Thyroid gland (tissue), 4 donors: ENCODE results near the gene ZNF232.
"Not testable (repeated sequence)": the region's sequence is repeated elsewhere in the genome, so short reads cannot be mapped to it uniquely, and the experiment has no call there.

Experiments used
- POLR2A ChIP-seq, 2 donors: fragments of 450-650 bp; IDR thresholded peaks; one replicate each; pipeline ENCODE4 v1.6.1; 2017; ENCODE audit warnings: antibody characterized with exemption in 2 of 2, mild to moderate bottlenecking in 2 of 2, moderate library complexity in 1 of 2
- TF ChIP-seq, protein P1 (sequence below), 6 experiments: fragments of 200-600 bp in 3 of 6; fragments of 450-650 bp in 3 of 6; sonication (generic) in 3 of 6; IDR thresholded peaks; one replicate each; pipeline ENCODE4 v1.5.1; 2016 to 2019; ENCODE audit warnings: antibody characterized with exemption in 6 of 6, mild to moderate bottlenecking in 2 of 6, inconsistent platforms in 1 of 6, moderate library complexity in 1 of 6

DNA sequence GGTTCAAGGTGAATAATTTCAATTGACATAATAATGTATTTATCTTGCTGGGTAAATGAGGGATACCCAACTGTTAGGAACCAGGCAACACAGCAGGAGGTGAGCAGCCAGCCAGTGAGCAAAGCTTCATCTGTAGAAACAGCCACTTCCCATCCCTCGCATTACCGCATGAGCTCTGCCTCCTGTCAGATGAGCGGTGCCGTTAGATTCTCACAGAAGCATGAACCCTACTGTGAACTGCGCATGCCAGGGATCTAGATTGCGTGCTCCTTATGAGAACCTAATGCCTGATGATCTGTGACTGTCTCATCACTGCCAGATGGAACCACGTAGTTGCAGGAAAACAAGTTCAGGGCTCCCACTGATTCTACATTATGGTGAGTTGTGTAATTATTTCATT, 13.2 kb upstream of the ZNF232 start:
- TF ChIP-seq, protein P1, sequence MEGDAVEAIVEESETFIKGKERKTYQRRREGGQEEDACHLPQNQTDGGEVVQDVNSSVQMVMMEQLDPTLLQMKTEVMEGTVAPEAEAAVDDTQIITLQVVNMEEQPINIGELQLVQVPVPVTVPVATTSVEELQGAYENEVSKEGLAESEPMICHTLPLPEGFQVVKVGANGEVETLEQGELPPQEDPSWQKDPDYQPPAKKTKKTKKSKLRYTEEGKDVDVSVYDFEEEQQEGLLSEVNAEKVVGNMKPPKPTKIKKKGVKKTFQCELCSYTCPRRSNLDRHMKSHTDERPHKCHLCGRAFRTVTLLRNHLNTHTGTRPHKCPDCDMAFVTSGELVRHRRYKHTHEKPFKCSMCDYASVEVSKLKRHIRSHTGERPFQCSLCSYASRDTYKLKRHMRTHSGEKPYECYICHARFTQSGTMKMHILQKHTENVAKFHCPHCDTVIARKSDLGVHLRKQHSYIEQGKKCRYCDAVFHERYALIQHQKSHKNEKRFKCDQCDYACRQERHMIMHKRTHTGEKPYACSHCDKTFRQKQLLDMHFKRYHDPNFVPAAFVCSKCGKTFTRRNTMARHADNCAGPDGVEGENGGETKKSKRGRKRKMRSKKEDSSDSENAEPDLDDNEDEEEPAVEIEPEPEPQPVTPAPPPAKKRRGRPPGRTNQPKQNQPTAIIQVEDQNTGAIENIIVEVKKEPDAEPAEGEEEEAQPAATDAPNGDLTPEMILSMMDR (IDR thresholded peaks at IDR 0.05): not testable (repeated sequence)
- not testable (repeated sequence) for TF ChIP-seq POLR2A (IDR thresholded peaks at IDR 0.05)
